NCI-H2029 (cell line): ENCODE results near the gene LDLRAP1.
"Not testable (repeated sequence)": the region's sequence is repeated elsewhere in the genome, so short reads cannot be mapped to it uniquely, and the experiment has no call there.

ENCODE experiments used
- DNase-seq: peaks from one replicate; lab custom pipeline; 2025; lab: John Stamatoyannopoulos, UW

The LDLRAP1 gene

DNA sequence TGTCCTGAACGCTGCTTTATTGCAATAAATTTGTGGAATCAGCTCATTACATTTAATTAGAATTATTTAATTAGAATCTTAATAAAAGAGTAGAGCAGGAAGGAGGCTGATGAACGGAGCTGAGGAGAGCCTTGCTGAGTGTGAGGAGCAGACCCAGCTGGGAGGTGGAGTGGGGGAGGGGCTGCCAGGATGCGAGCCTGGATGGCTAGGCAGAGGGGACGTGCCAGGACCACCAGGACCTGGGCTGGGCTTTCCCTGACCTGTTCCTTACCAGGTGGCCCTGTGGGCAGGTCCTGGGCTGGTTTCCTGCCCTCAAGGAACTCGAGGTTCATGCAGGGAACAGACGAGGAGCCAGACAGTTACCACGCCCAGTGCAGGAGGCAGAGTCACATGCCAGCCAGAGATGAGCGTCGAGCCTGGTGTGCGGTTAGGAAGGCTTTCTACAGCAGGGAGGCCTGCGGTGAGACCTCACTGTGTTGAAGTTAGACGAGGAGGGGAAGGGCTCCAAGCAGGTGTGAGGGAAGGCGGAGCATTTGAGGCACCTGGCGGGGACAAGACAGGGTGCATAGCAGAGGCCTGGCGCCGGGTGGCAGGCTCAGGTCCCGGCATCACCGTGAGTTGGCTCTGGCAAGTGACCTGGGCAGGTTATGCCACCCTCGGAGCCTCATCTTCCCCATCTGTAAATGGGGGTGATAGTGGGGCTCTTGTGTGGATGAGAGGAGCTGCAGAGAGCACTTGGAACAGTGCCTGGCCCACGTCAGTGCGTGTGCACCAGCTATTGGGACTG is 33.9 kb downstream of the LDLRAP1 start:
- no peak for DNase-seq

DNA sequence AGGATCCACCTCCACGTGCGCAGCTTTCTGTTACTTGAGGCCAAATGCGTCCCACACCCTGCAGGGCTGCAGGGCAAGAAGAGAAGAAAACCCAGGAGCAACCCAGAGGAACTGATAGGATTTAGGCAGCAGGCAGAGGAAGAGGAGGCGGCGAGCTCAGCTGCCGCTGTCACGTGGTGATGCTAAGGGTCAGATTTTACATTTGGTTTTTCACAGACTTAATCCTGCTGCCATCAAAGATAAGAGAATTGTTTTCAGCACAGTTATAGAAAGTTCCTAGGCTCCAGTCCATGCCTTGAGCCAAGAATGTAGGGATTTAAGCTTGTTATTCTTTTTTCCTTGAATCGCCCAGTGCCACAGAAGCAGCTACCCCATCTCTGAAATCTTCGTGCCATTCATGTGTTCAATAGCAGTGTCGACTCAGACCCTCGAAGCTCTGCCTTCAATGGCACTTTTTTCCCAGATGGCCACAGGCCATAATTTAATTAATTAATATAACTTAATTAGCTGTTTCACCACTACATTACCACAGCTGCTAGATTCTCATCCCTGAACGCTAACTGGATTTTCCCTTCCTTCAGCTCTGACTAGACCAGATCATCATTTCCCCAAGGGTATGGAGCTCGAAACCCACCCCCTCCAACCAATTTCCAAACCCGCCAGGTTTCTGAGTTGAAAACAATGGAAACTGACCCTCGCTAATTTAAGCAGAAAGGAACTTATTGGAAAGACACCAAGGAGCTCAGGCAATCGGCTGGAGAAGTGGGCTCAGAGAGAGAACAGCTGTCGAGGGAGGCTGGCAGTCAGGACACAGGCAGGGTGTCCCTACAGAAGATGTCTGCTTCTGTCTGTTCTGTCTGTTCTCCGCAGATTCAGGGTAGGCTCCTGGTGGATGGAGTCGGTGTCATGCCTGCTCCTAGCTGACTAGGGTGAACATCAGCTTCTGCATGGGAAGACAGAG is 36.2 kb downstream of the LDLRAP1 start:
- no peak for DNase-seq

DNA sequence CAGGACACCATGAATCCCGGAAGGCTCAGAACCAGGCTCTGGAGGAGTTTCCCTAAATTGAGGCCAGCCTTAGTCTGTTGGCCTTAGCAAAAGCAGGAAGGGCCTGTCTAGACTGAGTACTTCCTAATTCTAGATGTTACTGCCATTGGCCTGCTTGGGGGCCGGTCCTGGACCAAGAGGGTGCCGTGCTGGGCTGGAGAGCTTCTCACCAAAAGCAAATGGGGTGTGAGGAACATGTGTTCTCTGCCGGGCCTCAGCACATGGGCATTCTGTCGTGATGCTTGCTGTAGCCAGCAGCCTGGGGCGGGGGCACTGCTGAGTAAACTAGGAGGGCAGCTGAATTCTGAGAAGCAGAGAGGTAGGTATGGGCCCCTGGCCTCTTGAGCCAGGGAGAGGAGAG is 37.5 kb downstream of the LDLRAP1 start:
- no peak for DNase-seq

DNA sequence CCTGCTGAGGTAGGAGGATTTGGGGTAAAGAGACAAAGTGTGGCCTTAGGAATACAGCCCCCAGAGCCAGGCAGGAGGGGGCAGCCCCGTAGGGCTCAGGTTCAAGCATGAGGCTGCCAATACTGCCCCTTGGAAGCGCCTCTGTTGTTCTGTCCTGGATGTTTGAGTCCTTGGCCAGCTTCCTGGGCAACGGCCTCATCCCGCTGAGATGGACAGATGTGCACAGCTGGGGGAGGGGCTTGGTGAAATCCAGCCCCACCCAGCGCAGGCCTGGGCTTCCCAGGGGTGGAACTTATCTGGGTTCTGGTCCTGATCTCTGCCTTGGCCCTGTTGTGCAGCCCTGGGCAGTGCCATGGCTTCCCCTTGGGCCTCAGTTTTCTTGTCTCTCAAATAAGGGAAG is 38.4 kb downstream of the LDLRAP1 start:
- no peak for DNase-seq

DNA sequence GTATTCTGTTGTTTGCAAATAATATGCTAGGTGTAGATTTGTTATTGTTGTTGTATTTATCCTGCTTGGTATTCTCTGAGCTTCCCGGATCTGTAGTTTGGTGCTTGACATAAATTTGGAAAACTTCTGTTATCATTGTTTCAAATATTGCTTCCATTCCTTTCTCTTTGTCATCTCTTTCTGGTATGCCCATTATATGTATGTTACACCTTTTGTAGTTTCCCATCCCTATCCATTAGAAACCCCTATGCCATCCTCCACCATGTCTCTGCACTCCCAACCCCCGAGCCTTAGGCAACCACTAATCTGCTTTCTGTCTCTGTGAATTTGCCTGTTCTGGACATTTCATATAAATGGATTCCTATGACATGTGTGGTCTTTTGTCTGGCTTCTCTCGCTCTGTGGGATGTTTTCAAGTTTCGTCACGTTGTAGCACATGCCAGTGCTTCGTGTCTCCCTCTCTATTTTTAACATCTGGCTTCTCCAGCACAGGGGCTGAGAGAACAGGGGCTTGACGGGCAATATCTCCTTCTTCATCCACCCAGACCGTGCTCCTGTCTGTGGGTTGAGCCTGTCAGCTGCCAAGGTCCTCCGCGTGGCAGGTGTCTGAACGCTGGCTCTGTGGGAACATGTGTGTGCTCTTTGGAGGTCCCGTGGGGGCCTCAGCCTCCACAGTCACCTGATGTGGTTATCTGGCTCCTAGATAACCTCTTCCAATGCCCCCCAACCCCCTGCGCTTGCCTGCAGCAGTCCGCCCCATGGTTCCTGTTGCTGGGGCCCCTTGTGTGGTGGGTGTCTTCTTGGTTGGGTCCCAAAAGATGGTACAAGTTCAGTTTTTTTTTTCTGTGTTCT is 40.3 kb downstream of the LDLRAP1 start:
- no peak for DNase-seq

DNA sequence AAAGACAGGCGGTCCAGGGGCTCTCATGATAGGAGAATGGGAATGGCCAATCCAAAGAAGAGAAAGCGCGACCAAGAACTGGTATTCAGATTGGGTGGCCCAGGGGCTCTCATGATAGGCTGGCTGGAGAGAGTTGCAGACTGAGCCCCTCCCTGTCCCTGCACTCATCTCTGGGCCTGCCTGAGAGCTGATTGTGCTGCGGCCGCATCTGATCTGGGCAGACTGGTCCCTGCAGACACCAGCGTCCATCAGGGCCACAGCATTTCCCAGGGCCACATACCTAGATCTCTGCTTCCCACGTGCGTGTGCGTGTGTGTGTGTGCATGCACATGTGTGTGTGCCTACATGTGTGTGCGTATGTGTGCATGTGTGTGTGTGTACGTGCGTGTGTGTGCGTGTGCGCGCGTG is 42.8 kb downstream of the LDLRAP1 start:
- DNase-seq = no peak

DNA sequence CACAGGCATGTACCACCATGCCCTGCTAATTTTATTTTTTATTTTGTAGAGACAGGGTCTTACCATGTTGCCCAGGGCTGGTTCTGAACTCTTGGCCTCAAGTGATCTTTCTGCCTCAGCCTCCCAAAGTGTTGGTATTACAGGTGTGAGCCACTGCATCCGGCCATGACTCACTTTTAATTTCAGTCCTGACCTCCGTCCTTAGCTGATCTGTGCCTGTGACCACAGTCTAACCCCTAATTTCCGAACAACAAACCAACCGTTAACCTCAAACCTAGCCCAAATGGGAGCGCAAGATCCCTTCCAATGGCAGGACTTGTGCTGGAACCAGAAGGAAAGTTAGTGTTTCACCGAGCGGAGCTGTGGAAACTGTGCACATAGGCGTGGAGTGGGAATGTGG is 43.9 kb downstream of the LDLRAP1 start:
- DNase-seq = no peak

DNA sequence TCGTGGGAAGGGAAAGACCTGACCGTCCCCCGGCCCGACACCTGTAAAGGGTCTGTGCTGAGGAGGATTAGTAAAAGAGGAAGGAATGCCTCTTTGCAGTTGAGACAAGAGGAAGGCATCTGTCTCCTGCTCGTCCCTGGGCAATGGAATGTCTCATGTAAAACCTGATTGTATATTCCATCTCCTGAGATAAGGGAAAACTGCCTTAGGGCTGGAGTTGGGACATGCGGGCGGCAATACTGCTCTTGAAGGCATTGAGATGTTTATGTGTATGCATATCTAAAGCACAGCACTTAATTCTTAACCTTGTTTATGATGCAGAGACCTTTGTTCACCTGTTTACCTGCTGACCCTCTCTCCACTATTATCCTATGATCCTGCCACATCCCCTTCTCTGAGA is 44.8 kb downstream of the LDLRAP1 start:
- not testable (repeated sequence) for DNase-seq

DNA sequence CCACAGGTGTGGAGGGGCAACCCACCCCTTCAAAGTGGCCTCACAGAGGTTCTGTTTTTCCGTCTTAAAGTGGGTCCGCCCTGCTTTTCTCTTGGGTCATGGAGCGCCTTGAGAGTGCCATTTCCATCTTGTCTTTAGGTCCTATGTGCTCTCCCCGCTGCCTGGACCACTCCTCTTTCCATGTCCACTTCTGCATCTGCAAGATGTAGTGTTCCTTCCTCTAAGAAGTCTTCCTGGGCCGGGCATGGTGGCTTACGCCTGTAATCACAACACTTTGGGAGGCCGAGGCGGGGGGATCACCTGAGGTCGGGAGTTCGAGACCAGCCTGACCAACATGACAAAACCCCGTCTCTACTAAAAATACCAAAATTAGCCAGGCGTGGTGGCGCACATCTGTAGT is 45.4 kb downstream of the LDLRAP1 start:
- DNase-seq = not testable (repeated sequence)

DNA sequence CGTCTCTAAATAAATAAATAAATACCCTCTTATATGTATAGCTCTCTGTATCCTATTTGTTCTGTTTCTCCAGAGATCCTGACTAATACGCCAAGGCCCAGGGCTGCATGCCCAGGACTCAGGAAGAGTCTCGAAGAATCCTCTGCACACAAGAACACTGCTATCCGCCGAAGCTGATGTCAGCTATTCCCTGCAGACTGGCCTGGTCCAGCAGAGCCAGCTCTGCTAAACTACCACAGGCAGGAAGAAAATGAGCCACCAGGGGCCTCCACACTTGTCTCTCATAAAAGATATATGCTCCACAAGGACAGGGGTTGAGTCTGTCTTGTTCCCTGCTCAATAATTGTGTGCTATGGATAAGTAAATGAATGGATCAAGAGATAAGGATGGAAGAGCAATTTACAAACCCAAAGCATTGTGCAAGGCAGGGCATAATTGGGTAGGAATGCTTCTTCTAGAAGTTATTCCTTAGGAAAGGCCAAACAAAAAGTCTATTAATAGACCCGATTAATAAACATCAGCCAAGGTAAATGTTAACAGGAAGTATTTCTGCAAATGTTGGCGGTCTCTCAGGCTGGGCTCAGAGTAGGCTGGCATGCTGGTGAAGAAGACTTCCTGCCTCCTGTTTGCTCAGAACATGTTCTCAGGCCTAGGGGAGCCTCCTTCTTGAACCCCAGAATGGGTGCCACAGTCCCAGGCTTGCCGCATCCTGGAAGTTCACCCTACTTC is 46.9 kb downstream of the LDLRAP1 start:
- DNase-seq = no peak

DNA sequence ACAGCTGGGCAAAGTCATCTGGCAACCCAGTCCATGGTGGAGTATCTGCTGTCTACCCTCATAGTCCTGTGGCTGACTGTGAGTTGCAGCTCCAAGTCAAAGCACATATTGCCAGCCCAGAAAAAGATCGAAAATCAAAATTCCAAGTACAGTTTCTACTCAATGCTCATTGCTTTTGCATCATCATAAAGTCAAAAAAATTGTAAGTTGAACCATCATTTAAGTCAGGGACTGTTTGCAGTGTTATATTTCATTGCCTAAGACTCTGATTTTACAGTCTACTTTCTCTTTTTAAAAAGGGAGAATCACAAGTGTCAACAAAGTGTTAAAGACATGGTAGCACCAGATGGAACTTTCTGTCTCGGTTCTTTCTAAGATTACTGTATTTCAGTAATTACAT is 50.5 kb downstream of the LDLRAP1 start:
- no peak for DNase-seq

DNA sequence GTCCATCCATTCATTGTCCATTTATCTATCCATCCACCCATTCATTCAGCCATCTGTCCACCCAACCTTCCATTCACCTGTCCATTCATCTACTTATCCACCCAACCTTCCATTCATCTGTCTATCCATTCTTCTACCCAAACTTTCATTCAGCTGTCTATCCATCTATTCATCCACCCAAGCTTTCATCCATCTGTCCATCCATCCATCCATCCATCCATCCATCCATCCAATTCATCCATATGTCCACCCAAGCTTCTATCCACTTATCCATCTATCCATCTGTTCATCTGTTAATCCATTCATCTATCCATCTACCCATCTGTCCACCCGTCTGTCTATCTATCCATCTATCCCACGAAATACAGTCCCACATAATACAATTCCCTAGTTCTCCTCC is 51.6 kb downstream of the LDLRAP1 start:
- DNase-seq = no peak

DNA sequence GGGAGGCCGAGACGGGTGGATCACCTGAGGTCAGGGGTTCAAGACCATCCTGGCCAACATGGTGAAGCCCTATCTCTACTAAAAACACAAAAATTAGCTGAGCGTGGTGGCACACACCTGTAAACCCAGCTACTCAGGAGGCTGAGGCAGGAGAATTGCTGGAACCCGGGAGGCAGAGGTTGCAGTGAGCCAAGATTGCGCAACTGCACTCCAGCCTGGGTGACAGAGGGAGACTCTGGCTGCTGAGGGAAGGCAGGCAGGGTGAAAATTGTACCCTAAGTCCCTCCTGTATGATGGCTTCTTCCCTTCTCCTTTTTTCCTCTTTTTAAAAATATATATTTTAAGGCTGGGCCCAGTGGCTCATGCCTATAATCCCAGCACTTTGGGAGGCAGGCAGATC is 53.2 kb downstream of the LDLRAP1 start:
- DNase-seq = not testable (repeated sequence)

DNA sequence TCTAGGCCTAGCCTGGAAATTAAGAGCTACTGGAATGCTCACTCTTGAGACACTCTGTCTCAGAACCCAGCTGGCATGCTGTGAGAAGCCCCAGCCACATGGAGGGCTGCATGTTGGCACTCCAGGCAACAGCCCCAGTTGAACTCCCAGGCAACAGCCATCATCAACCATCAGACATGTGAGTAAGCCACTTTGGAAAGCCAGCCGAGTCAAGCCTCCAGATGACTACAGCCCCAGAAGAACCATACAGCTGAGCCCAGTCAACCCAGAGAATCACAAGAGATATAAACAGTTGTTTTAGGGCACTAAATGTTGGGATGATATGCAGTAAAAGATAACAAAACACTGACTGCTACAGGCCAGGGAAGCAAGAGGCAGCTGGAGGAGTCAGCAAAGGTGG is 55.5 kb downstream of the LDLRAP1 start:
- no peak for DNase-seq

DNA sequence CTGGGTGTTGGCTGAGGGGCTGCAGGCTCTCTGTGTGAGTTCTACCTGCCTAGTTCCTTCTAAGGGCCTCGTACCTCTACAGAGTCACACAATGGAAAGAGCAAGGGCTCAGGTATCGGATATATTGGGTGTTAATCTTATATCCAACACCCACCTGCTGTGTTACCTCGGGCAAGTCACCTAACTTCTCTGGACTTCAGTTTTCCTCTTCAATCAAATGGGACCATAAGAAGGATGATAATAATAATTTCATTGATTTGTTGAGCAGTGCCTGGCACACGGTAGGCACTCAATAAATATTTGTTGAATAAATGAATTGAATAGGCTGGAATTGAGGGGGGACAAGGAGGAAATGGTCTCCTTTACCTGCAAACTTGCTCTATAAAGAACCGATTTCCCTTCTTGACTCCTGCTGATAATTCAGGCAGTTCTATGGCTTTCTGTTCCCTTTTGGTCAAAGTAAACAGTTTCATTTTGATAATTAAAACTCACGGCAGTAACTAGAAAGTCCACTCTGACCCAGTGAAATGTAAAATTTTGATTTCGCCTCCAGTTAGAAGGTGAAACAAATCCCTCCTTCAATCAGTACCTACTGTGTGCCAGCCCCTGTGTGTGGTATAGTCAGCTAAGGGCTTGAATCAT is 56.7 kb downstream of the LDLRAP1 start:
- DNase-seq = no peak

DNA sequence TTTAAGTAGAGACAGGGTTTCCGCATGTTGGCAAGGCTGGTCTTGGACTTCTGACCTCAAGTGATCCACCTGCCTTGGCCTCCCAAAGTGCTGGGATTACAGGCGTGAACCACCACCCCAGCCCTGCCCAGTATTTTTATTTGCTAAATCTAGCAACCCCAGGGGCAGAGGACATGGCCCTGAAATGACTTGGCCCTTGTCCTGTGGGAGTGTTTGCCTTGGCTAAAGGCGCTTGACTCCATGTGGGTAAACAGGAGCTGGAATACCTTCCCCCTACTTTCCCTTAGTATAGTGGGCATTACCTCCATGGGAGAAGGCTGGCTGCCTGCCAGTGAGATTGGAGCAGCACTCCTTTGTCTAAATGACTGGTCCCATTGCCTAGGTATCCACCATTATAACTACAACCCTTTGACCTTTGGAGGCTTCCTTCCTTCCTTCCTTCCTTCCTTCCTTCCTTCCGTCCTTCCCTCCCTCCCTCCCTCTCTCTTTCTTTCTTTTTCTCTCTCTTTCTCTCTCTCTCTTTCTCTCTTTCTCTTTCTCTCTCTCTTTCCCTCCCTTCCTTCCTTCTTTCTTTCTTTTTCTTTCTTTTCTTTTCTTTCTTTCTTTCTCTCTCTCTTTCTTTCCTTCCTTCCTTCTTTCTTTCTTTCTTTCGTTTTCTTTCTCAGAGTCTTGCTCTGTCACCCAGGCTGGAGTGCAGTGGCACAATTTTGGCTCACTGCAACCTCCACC is 57.7 kb downstream of the LDLRAP1 start:
- peak; percentile 77 for DNase-seq

DNA sequence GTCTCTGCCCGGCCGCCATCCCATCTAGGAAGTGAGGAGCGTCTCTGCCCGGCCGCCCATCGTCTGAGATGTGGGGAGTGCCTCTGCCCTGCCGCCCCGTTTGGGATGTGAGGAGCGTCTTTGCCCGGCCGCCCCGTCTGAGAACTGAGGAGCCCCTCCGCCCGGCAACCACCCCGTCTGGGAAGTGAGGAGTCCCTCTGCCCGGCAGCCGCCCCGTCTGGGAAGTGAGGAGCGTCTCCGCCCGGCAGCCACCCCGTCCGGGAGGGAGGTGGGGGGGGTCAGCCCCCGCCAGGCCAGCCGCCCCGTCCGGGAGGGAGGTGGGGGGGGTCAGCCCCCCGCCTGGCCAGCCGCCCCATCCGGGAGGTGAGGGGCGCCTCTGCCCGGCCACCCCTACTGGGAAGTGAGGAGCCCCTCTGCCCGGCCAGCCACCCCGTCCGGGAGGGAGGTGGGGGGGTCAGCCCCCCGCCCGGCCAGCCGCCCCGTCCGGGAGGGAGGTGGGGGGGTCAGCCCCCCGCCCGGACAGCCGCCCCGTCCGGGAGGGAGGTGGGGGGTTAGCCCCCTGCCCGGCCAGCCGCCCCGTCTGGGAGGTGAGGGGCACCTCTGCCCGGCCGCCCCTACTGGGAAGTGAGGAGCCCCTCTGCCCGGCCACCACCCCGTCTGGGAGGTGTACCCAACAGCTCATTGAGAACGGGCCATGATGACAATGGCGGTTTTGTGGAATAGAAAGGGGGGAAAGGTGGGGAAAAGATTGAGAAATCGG is 60.6 kb downstream of the LDLRAP1 start:
- DNase-seq = not testable (repeated sequence)

DNA sequence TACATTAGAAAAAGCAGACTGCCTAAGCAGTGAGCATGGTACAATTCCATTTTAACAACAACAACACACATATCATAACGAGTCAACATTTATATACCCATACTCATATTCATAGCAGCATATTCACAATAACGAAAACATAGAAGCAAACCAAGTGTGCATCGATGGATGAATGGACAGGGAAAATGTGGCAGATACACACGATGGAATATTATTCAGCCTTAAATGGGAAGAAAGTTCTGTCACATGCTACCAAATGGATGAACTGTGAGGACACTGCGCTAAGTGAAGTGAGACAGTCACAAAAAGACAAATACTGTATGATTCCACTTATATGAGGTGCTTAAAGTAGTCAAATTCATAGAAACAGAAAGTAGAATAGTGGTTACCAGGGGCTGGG is 63.7 kb downstream of the LDLRAP1 start:
- DNase-seq = no peak

DNA sequence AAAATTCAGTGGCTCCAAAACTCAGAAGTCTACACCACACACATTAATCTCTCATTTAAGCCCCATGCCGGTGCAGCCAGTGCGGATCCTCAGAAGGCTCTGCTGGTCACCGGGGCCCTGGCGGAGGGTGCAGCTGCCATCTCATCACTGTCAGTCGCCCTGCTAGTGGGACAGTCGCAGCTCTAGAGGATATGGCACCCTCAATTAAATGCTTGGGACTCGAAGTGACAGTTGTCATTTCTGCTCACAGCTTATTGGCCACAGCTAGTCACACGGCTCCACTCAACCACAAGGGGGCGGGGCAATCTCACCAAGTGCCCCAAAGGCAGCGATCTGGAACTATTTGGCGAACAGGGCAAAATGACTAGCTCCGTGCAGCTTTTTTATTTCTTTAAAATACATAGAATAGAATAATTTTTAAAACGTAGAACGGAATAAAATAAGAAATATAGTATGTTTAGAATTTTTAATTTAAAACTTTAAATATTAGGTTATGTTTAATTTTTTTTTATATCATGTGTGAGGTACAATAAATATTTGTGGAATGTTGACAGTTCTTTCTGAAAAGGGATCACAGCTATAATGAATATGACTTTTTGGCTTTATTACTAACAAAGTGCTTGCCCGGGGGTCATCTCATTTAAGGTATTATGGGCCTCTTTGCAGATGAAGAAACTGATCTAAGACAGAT is 65.2 kb downstream of the LDLRAP1 start:
- peak; percentile 50 for DNase-seq
